Sigmoid colon (tissue), 7 donors: ENCODE results near the gene CTPS2. TPM values are rescaled to one million over a fixed set of nuclear protein-coding genes. Genes with fewer than 3 reads are reported as not detected.
"Not testable (repeated sequence)": the region's sequence is repeated elsewhere in the genome, so short reads cannot be mapped to it uniquely, and the experiment has no call there.

Experiments
- DNase-seq: peaks from one replicate; pipeline ENCODE4 v3.0.0-alpha.2; 2019
- H3K27ac ChIP-seq, 4 donors: fragments of 200-600 bp; sonication (generic); one replicate each; pipeline ENCODE4 v1.5.1; 2016 to 2019; ENCODE audit warnings: mild to moderate bottlenecking in 1 of 4
- H3K27me3 ChIP-seq, 3 donors: fragments of 200-600 bp; sonication (generic); one replicate each; pipeline ENCODE4 v1.5.1; 2019; ENCODE audit warnings: mild to moderate bottlenecking in 1 of 3
- H3K36me3 ChIP-seq, 4 donors: fragments of 200-600 bp; sonication (generic); one replicate each; pipeline ENCODE4 v1.5.1; 2016 to 2019
- H3K4me1 ChIP-seq, 4 donors: fragments of 200-600 bp; sonication (generic); one replicate each; pipeline ENCODE4 v1.5.1; 2017 to 2019
- H3K4me3 ChIP-seq, 4 donors: fragments of 200-600 bp; sonication (generic); one replicate each; pipeline ENCODE4 v1.5.1; 2017 to 2019; ENCODE audit warnings: mild to moderate bottlenecking in 2 of 4, moderate library complexity in 1 of 4
- H3K9me3 ChIP-seq, 4 donors: fragments of 200-600 bp in 3 of 4; sonication (generic) in 3 of 4; one replicate each; pipeline versions ENCODE4 v1.5.1 to v1.6.1; 2013 to 2019
- CTCF ChIP-seq, 4 experiments: fragments of 450-650 bp in 3 of 4; fragments of 200-600 bp in 1 of 4; IDR thresholded peaks; one replicate each; pipeline ENCODE4 v1.5.1; 2016 to 2019; ENCODE audit warnings: antibody characterized with exemption in 4 of 4, mild to moderate bottlenecking in 3 of 4, moderate library complexity in 2 of 4
- EP300 ChIP-seq, 4 donors: sonication (generic); formaldehyde crosslinking; IDR thresholded peaks; one replicate each; pipeline ENCODE4 v1.6.1; 2017; ENCODE audit warnings: antibody characterized with exemption in 4 of 4
- POLR2A ChIP-seq, 2 donors: fragments of 450-650 bp; IDR thresholded peaks; one replicate each; pipeline ENCODE4 v1.6.1; 2016; ENCODE audit warnings: antibody characterized with exemption in 2 of 2, mild to moderate bottlenecking in 2 of 2, moderate library complexity in 2 of 2
- POLR2AphosphoS5 ChIP-seq, 4 donors: sonication (generic); formaldehyde crosslinking; IDR thresholded peaks; one replicate each; pipeline ENCODE4 v1.6.1; 2017; ENCODE audit warnings: antibody characterized with exemption in 4 of 4
- WGBS, 2 donors: extraction: QIAGEN DNeasy Blood & Tissue Kit; methylation state at CpG; one replicate each; pipeline ENCODE4 v1.1.7; 2013; 5-methylcytosine and 5-hydroxymethylcytosine counted together
- intact Hi-C: fragments of 100-400 bp; cut with DNase I; formaldehyde crosslinking; loops from one replicate; pipeline ENCODE4 v1.15.1; 2023
- polyA plus RNA-seq, 3 donors: library from polyadenylated mRNA; stranded (reverse); fragments of 200-250 nt; gene quantifications; one replicate each; pipeline ENCODE4 v1.2.3, GENCODE V29; 2013
- total RNA-seq, 4 donors: library from RNA; depleted of rRNA; stranded (reverse); fragments of >200 nt; gene quantifications; one replicate each; pipeline ENCODE4 v1.1.0, GENCODE V29; 2016
- donor health status: healthy with polysubstance abuse.
- donor health status: Bipolar disorder and iron deficiency.
- donor health status: healthy.

Gene CTPS2
- total and polyA plus RNA-seq, 7 donors = 6.0 to 23.0 (median 11.7) TPM

- Histone ChIP-seq H3K27ac (no peak overlapping the region), H3K36me3 (peaks cover 0 to 3% (median 0%) of the 10 kb centered on the region in 4 donors), H3K9me3 (no peaks in the 10 kb centered on the region), H3K27me3 (no peaks in the 10 kb centered on the region), H3K4me1 (no peaks in the 10 kb centered on the region), H3K4me3 (no peak overlapping the region)
- intact Hi-C loops = no loop called here
- WGBS, 2 donors = 92% methylated on average over 5 of the region's 5 CpGs
- TF ChIP-seq CTCF (IDR thresholded peaks at IDR 0.05) = no peak
- TF ChIP-seq POLR2AphosphoS5 (IDR thresholded peaks at IDR 0.05) = no peak
- no peak for TF ChIP-seq POLR2A (IDR thresholded peaks at IDR 0.05)
- TF ChIP-seq EP300 (IDR thresholded peaks at IDR 0.05) = no peak
- no peak for DNase-seq
Measured at GRCh38 chrX:16635040-16635439, 77.4 kb downstream of the CTPS2 start.

- WGBS, 2 donors = 52 to 83% methylated on average over 4 of the region's 4 CpGs
- intact Hi-C loops = no loop called here
- H3K4me1 ChIP-seq = no peaks in the 10 kb centered on the region
- H3K9me3 ChIP-seq = no peaks in the 10 kb centered on the region
- no peak overlapping the region for H3K4me3 ChIP-seq
- no peaks in the 10 kb centered on the region for H3K27me3 ChIP-seq
- DNase-seq = no peak
- TF ChIP-seq EP300 (IDR thresholded peaks at IDR 0.05) = no peak
- TF ChIP-seq POLR2AphosphoS5 (IDR thresholded peaks at IDR 0.05) = no peak
- no peak for TF ChIP-seq CTCF (IDR thresholded peaks at IDR 0.05)
- TF ChIP-seq POLR2A (IDR thresholded peaks at IDR 0.05) = no peak
- peaks cover 0 to 3% (median 0%) of the 10 kb centered on the region in 4 donors for H3K36me3 ChIP-seq
- H3K27ac ChIP-seq = no peak overlapping the region
Measured at GRCh38 chrX:16633754-16634153, 78.7 kb downstream of the CTPS2 start.

- H3K36me3 ChIP-seq = no peaks in the 10 kb centered on the region
- intact Hi-C loops = no loop called here
- H3K4me1 ChIP-seq = no peaks in the 10 kb centered on the region
- H3K27me3 ChIP-seq = no peaks in the 10 kb centered on the region
- no peak for DNase-seq
- TF ChIP-seq POLR2A (IDR thresholded peaks at IDR 0.05) (no peak), POLR2AphosphoS5 (IDR thresholded peaks at IDR 0.05) (no peak), CTCF (IDR thresholded peaks at IDR 0.05) (no peak), EP300 (IDR thresholded peaks at IDR 0.05) (no peak)
- H3K4me3 ChIP-seq = no peak overlapping the region
- H3K9me3 ChIP-seq = no peaks in the 10 kb centered on the region
- no peak overlapping the region for H3K27ac ChIP-seq
- 94 to 96% methylated on average over 4 of the region's 4 CpGs for WGBS, 2 donors
Measured at GRCh38 chrX:16629909-16630308, 82.6 kb downstream of the CTPS2 start.

DNA sequence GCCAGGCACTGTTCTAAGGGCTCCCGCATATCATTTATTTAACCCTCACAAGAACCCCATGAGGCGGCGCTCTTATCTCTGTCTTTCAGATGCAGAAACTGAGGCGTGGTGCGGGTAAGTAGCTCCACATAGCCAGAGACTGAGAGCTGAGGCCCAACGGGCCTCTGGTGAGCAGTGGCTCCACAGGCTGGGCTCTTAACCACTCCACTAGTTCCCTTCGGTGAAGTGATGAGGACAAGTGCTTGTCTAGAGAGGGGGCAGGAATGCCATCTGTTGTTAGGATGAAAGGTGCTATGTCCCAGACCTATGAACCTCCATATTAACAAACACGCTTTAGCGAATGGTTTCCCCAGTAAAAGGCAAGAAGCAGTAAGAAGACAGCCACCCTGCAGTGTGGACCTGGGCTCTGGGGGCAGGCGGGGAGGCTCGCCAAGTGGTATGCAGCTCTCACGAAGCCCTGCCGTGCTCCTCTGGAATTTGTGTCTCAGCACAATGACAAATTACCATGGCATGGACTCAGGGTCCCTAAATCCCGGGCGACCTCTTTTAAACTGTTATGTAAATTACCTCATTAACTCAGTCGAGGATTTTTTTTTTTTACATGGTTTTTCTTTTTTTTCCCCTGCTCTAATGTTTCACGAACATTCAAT, 83.4 kb downstream of the CTPS2 start:
- H3K4me1 ChIP-seq = no peaks in the 10 kb centered on the region

DNA sequence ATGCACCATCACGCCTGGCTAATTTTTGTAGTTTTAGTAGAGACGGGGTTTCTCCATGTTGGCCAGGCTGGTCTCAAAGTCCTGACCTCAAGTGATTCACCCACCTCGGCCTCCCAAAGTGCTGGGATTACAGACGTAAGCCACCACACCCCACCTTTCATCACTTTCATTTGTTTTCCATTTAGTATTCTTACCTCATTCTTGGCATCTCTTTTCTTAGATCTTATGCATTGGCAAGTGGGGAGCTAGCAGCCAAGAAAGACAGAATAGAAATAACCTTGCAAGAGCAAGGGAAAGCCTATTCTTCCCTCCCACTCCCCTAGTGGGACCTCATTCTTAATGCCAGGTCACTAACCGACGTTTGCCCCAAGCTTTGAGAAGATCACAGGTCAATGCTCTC, 84.0 kb downstream of the CTPS2 start:
- H3K9me3 ChIP-seq, intact Hi-C loops, H3K27ac ChIP-seq, DNase-seq, H3K4me1 ChIP-seq, H3K27me3 ChIP-seq, H3K36me3 ChIP-seq, H3K4me3 ChIP-seq: not testable (repeated sequence)
- 95% methylated on average over 6 of the region's 6 CpGs for WGBS, 2 donors

More for the DNA sequence above, 83.4 kb downstream of the CTPS2 start:
- Histone ChIP-seq H3K36me3 (no peaks in the 10 kb centered on the region), H3K4me3 (no peak overlapping the region), H3K9me3 (no peaks in the 10 kb centered on the region), H3K27me3 (no peaks in the 10 kb centered on the region), H3K27ac (no peak overlapping the region)
- intact Hi-C loops = no loop called here
- DNase-seq = no peak
- WGBS, 2 donors = 92 to 94% methylated on average over 17 of the region's 17 CpGs
- no peak for TF ChIP-seq EP300 (IDR thresholded peaks at IDR 0.05)
- TF ChIP-seq POLR2AphosphoS5 (IDR thresholded peaks at IDR 0.05) = no peak
- TF ChIP-seq POLR2A (IDR thresholded peaks at IDR 0.05) = no peak
- no peak for TF ChIP-seq CTCF (IDR thresholded peaks at IDR 0.05)
